ENCODE data around the gene APOL3.
"Not testable (repeated sequence)": the region's sequence is repeated elsewhere in the genome, so short reads cannot be mapped to it uniquely, and the experiment has no call there.

The APOL3 gene

GRCh38 chr22:36141481-36141880 lies 19.1 kb downstream of the APOL3 start:
- no peak for DNase-seq (ENCODE audit: low read depth, low spot score)
- Histone ChIP-seq H3K9me3 (ENCODE audit: insufficient read depth, low read length) (no peaks in the 10 kb centered on the region), H3K36me3 (ENCODE audit: insufficient read depth, insufficient read length, low read length) (no peaks in the 10 kb centered on the region), H3K9ac (ENCODE audit: insufficient read length, low read depth) (no peak overlapping the region), H3K4me1 (ENCODE audit: insufficient read depth, insufficient read length) (peaks cover 3% of the 10 kb centered on the region), H3K4me3 (ENCODE audit: insufficient read length, low read depth) (no peak overlapping the region), H3K27me3 (ENCODE audit: insufficient read depth, insufficient read length) (no peaks in the 10 kb centered on the region)
- no peak for TF ChIP-seq YY1 (IDR thresholded peaks at IDR 0.05; ENCODE audit: insufficient read depth, insufficient read length)

GRCh38 chr22:36138709-36139108 lies 21.8 kb downstream of the APOL3 start:
- not testable (repeated sequence) for H3K4me1 ChIP-seq (ENCODE audit: insufficient read depth, insufficient read length); H3K27me3 ChIP-seq (ENCODE audit: insufficient read depth, insufficient read length); H3K36me3 ChIP-seq (ENCODE audit: insufficient read depth, insufficient read length, low read length); H3K9me3 ChIP-seq (ENCODE audit: insufficient read depth, low read length); H3K9ac ChIP-seq (ENCODE audit: insufficient read length, low read depth); H3K4me3 ChIP-seq (ENCODE audit: insufficient read length, low read depth); DNase-seq (ENCODE audit: low read depth, low spot score)

GRCh38 chr22:36136988-36137387 lies 23.6 kb downstream of the APOL3 start:
- Histone ChIP-seq H3K27me3 (ENCODE audit: insufficient read depth, insufficient read length) (no peaks in the 10 kb centered on the region), H3K9me3 (ENCODE audit: insufficient read depth, low read length) (no peaks in the 10 kb centered on the region), H3K36me3 (ENCODE audit: insufficient read depth, insufficient read length, low read length) (no peaks in the 10 kb centered on the region), H3K4me3 (ENCODE audit: insufficient read length, low read depth) (no peak overlapping the region), H3K4me1 (ENCODE audit: insufficient read depth, insufficient read length) (no peaks in the 10 kb centered on the region), H3K9ac (ENCODE audit: insufficient read length, low read depth) (no peak overlapping the region)
- no peak for DNase-seq (ENCODE audit: low read depth, low spot score)
- TF ChIP-seq ZNF274 (IDR thresholded peaks at IDR 0.05; ENCODE audit: low read depth, low read length) = no peak
- TF ChIP-seq SUZ12 (IDR thresholded peaks at IDR 0.05; ENCODE audit: extremely low read depth, insufficient read depth, insufficient read length) = no peak
- TF ChIP-seq YY1 (IDR thresholded peaks at IDR 0.05; ENCODE audit: insufficient read depth, insufficient read length) = no peak

- Histone ChIP-seq H3K9ac (ENCODE audit: insufficient read length, low read depth) (no peak overlapping the region), H3K9me3 (ENCODE audit: insufficient read depth, low read length) (no peaks in the 10 kb centered on the region), H3K36me3 (ENCODE audit: insufficient read depth, insufficient read length, low read length) (no peaks in the 10 kb centered on the region), H3K4me3 (ENCODE audit: insufficient read length, low read depth) (no peak overlapping the region), H3K4me1 (ENCODE audit: insufficient read depth, insufficient read length) (no peaks in the 10 kb centered on the region), H3K27me3 (ENCODE audit: insufficient read depth, insufficient read length) (no peaks in the 10 kb centered on the region)
- no peak for DNase-seq (ENCODE audit: low read depth, low spot score)
- TF ChIP-seq ZNF274 (IDR thresholded peaks at IDR 0.05; ENCODE audit: low read depth, low read length) = no peak
- TF ChIP-seq YY1 (IDR thresholded peaks at IDR 0.05; ENCODE audit: insufficient read depth, insufficient read length) = no peak
- TF ChIP-seq SUZ12 (IDR thresholded peaks at IDR 0.05; ENCODE audit: extremely low read depth, insufficient read depth, insufficient read length) = no peak
Observed at GRCh38 chr22:36136475-36136874, 24.1 kb downstream of the APOL3 start.

- H3K36me3 ChIP-seq (ENCODE audit: insufficient read depth, insufficient read length, low read length) = no peaks in the 10 kb centered on the region
- H3K4me3 ChIP-seq (ENCODE audit: insufficient read length, low read depth) = no peak overlapping the region
- DNase-seq (ENCODE audit: low read depth, low spot score) = no peak
- no peaks in the 10 kb centered on the region for H3K27me3 ChIP-seq (ENCODE audit: insufficient read depth, insufficient read length)
- no peak for TF ChIP-seq YY1 (IDR thresholded peaks at IDR 0.05; ENCODE audit: insufficient read depth, insufficient read length)
- TF ChIP-seq SUZ12 (IDR thresholded peaks at IDR 0.05; ENCODE audit: extremely low read depth, insufficient read depth, insufficient read length) = no peak
- no peak for TF ChIP-seq ZNF274 (IDR thresholded peaks at IDR 0.05; ENCODE audit: low read depth, low read length)
- H3K9ac ChIP-seq (ENCODE audit: insufficient read length, low read depth) = no peak overlapping the region
- no peaks in the 10 kb centered on the region for H3K4me1 ChIP-seq (ENCODE audit: insufficient read depth, insufficient read length)
- no peaks in the 10 kb centered on the region for H3K9me3 ChIP-seq (ENCODE audit: insufficient read depth, low read length)
Observed at GRCh38 chr22:36135306-36135980, 25.1 kb downstream of the APOL3 start.

GRCh38 chr22:36134182-36134581 lies 26.4 kb downstream of the APOL3 start:
- no peak overlapping the region for H3K9ac ChIP-seq (ENCODE audit: insufficient read length, low read depth)
- H3K4me3 ChIP-seq (ENCODE audit: insufficient read length, low read depth) = no peak overlapping the region

GRCh38 chr22:36131907-36132306 lies 28.6 kb downstream of the APOL3 start:
- no peak for TF ChIP-seq YY1 (IDR thresholded peaks at IDR 0.05; ENCODE audit: insufficient read depth, insufficient read length)
- no peak for TF ChIP-seq SUZ12 (IDR thresholded peaks at IDR 0.05; ENCODE audit: extremely low read depth, insufficient read depth, insufficient read length)
- no peak for TF ChIP-seq ZNF274 (IDR thresholded peaks at IDR 0.05; ENCODE audit: low read depth, low read length)
- no peaks in the 10 kb centered on the region for H3K9me3 ChIP-seq (ENCODE audit: insufficient read depth, low read length)
- peaks cover 7% of the 10 kb centered on the region for H3K27me3 ChIP-seq (ENCODE audit: insufficient read depth, insufficient read length)

More at GRCh38 chr22:36134182-36134581, 26.4 kb downstream of the APOL3 start:
- H3K4me1 ChIP-seq (ENCODE audit: insufficient read depth, insufficient read length) = no peaks in the 10 kb centered on the region
- TF ChIP-seq SUZ12 (IDR thresholded peaks at IDR 0.05; ENCODE audit: extremely low read depth, insufficient read depth, insufficient read length) = no peak
- no peak for TF ChIP-seq ZNF274 (IDR thresholded peaks at IDR 0.05; ENCODE audit: low read depth, low read length)
- TF ChIP-seq YY1 (IDR thresholded peaks at IDR 0.05; ENCODE audit: insufficient read depth, insufficient read length) = no peak
- DNase-seq (ENCODE audit: low read depth, low spot score) = no peak
- H3K9me3 ChIP-seq (ENCODE audit: insufficient read depth, low read length) = no peaks in the 10 kb centered on the region
- H3K27me3 ChIP-seq (ENCODE audit: insufficient read depth, insufficient read length) = no peaks in the 10 kb centered on the region
- no peaks in the 10 kb centered on the region for H3K36me3 ChIP-seq (ENCODE audit: insufficient read depth, insufficient read length, low read length)

More at GRCh38 chr22:36131907-36132306, 28.6 kb downstream of the APOL3 start:
- Histone ChIP-seq H3K4me1 (ENCODE audit: insufficient read depth, insufficient read length) (no peaks in the 10 kb centered on the region), H3K4me3 (ENCODE audit: insufficient read length, low read depth) (no peak overlapping the region), H3K36me3 (ENCODE audit: insufficient read depth, insufficient read length, low read length) (no peaks in the 10 kb centered on the region), H3K9ac (ENCODE audit: insufficient read length, low read depth) (no peak overlapping the region)
- DNase-seq (ENCODE audit: low read depth, low spot score) = no peak
